Measurements from ENCODE around the gene GALR2.

The GALR2 gene

GRCh38 chr17:76102944-76103273, 28.3 kb downstream of the GALR2 start:
- no peak for FAIRE-seq

- FAIRE-seq: peak; percentile 71
Measured at GRCh38 chr17:76103274-76104139, 28.9 kb downstream of the GALR2 start, which contains the start of gene EXOC7. Gene EXOC7, minus strand, starts transcription at chr17:76103787. Its CDS starts 95 bp downstream, at chr17:76103692.

- FAIRE-seq: no peak
Measured at GRCh38 chr17:76104140-76104895, 29.7 kb downstream of the GALR2 start.

- no peak for FAIRE-seq
Measured at GRCh38 chr17:76104896-76105231, 30.3 kb downstream of the GALR2 start.

- no peak for FAIRE-seq
Measured at GRCh38 chr17:76106703-76107102, 32.1 kb downstream of the GALR2 start.

GRCh38 chr17:76107509-76107908, 32.9 kb downstream of the GALR2 start:
- no peak for FAIRE-seq

- FAIRE-seq: no peak
Measured at GRCh38 chr17:76111956-76112355, 37.4 kb downstream of the GALR2 start.

GRCh38 chr17:76115138-76115754, 40.7 kb downstream of the GALR2 start:
- no peak for FAIRE-seq

GRCh38 chr17:76119409-76120371, 45.1 kb downstream of the GALR2 start:
- no peak for FAIRE-seq

- FAIRE-seq: no peak
Measured at GRCh38 chr17:76120658-76121008, 46.1 kb downstream of the GALR2 start.

GRCh38 chr17:76121932-76122430, 47.4 kb downstream of the GALR2 start:
- FAIRE-seq: no peak

GRCh38 chr17:76122431-76123190, 48.0 kb downstream of the GALR2 start:
- no peak for FAIRE-seq

GRCh38 chr17:76123191-76123499, 48.6 kb downstream of the GALR2 start:
- FAIRE-seq: no peak

- FAIRE-seq: no peak
Measured at GRCh38 chr17:76123749-76124581, 49.4 kb downstream of the GALR2 start.

- FAIRE-seq: no peak
Measured at GRCh38 chr17:76124582-76125390, 50.2 kb downstream of the GALR2 start.

GRCh38 chr17:76125391-76125675, 50.8 kb downstream of the GALR2 start:
- FAIRE-seq: no peak

- FAIRE-seq: no peak
Measured at GRCh38 chr17:76125922-76126321, 51.3 kb downstream of the GALR2 start.

Measured in G401.6 (cell line).